ENCODE results near the gene ZNF550. TPM values are rescaled to one million over a fixed set of nuclear protein-coding genes. Genes with fewer than 3 reads are reported as not detected.
A peak's percentile ranks its signal among the peaks of the same experiment; 100 is the strongest.

The ZNF550 gene
- total RNA-seq, 1 experiment from 2014 or later = 13.5 TPM

- H3K18ac ChIP-seq (ENCODE audit: insufficient read length, low read depth, low read length) = no peak overlapping the region
- peaks cover 6% of the 10 kb centered on the region for H3K4me1 ChIP-seq (ENCODE audit: insufficient read depth, low read length)
- DNase-seq = no peak
- H3T11ph ChIP-seq (ENCODE audit: low read length) = no peak overlapping the region
- H3K79me1 ChIP-seq (ENCODE audit: insufficient read depth, low read depth, low read length, poor library complexity, severe bottlenecking) = no peaks in the 10 kb centered on the region
- peaks cover 58% of the 10 kb centered on the region for H3K9me3 ChIP-seq (ENCODE audit: control insufficient read depth, low read depth, low read length)
- H4K91ac ChIP-seq (ENCODE audit: insufficient read length, low read depth, low read length) = no peak overlapping the region
- no peak overlapping the region for H2AK5ac ChIP-seq (ENCODE audit: insufficient read length, low read length)
- H2BK120ac ChIP-seq (ENCODE audit: low read depth, low read length, poor library complexity, severe bottlenecking) = no peak overlapping the region
- Mint-ChIP-seq H3K27ac (no peak overlapping the region), H3K4me1 (peaks cover 8 to 11% of the 10 kb centered on the region in 2 experiments; a peak in 3 of 4 replicates), H3K27me3 (ENCODE audit: low read depth) (peaks cover 10% of the 10 kb centered on the region), H3K9me3 (peaks cover 80 to 81% of the 10 kb centered on the region in 2 experiments), H3K4me3 (peak overlapping the region in 1 of 2 experiments; percentile 22; a peak in 1 of 5 replicates), H3K36me3 (ENCODE audit: insufficient read depth in 1 of 3, low read depth in 3 of 3) (peaks cover 65 to 72% (median 65%) of the 10 kb centered on the region in 3 experiments)
- H4K20me1 ChIP-seq (ENCODE audit: control insufficient read depth, insufficient read depth, insufficient read length) = no peaks in the 10 kb centered on the region
- H3K23me2 ChIP-seq (ENCODE audit: insufficient read length, low read depth, low read length, poor library complexity, severe bottlenecking) = peaks cover 10% of the 10 kb centered on the region
- no peak overlapping the region for H2BK5ac ChIP-seq (ENCODE audit: insufficient read length, low read length)
- H2BK12ac ChIP-seq (ENCODE audit: insufficient read length, low read depth, low read length) = no peak overlapping the region
- H3K79me2 ChIP-seq (ENCODE audit: insufficient read depth, low read length) = peaks cover 9% of the 10 kb centered on the region; the same call in 1 of the 2 replicates
- H2AFZ ChIP-seq (ENCODE audit: low read length) = no peak overlapping the region
- no peak overlapping the region for H3K4me2 ChIP-seq (ENCODE audit: insufficient read depth, insufficient read length, low read length)
- no peak overlapping the region for H2BK15ac ChIP-seq (ENCODE audit: low read depth, low read length)
- H3K9ac ChIP-seq (ENCODE audit: extremely low read depth, insufficient read length, low read length) = no peak overlapping the region
- H2BK20ac ChIP-seq (ENCODE audit: low read depth, low read length, poor library complexity, severe bottlenecking) = no peak overlapping the region
- no peak overlapping the region for H4K8ac ChIP-seq (replicated peaks; ENCODE audit: insufficient read length, low read depth, low read length)
- H3K27me3 ChIP-seq (ENCODE audit: insufficient read depth, low read length) = no peaks in the 10 kb centered on the region
- H4K5ac ChIP-seq (ENCODE audit: insufficient read length, low read depth, low read length) = no peak overlapping the region
- TF ChIP-seq, protein P1, sequence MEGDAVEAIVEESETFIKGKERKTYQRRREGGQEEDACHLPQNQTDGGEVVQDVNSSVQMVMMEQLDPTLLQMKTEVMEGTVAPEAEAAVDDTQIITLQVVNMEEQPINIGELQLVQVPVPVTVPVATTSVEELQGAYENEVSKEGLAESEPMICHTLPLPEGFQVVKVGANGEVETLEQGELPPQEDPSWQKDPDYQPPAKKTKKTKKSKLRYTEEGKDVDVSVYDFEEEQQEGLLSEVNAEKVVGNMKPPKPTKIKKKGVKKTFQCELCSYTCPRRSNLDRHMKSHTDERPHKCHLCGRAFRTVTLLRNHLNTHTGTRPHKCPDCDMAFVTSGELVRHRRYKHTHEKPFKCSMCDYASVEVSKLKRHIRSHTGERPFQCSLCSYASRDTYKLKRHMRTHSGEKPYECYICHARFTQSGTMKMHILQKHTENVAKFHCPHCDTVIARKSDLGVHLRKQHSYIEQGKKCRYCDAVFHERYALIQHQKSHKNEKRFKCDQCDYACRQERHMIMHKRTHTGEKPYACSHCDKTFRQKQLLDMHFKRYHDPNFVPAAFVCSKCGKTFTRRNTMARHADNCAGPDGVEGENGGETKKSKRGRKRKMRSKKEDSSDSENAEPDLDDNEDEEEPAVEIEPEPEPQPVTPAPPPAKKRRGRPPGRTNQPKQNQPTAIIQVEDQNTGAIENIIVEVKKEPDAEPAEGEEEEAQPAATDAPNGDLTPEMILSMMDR (conservative IDR thresholded peaks at IDR 0.05) = no peak
- H3K27ac ChIP-seq (ENCODE audit: insufficient read length, low read depth, low read length) = no peak overlapping the region
- H3K56ac ChIP-seq (ENCODE audit: insufficient read length, low read depth, low read length) = no peak overlapping the region
- no peak overlapping the region for H3K14ac ChIP-seq (ENCODE audit: insufficient read depth, low read length)
- no peak overlapping the region for H3K23ac ChIP-seq (ENCODE audit: insufficient read length, low read depth, low read length)
- H3K4ac ChIP-seq (ENCODE audit: low read depth, low read length) = no peak overlapping the region
Observed at GRCh38 chr19:57576661-57577060, 17.0 kb upstream of the ZNF550 start.

Data from H9 (cell line).